SH-SY5Y (cell line): ENCODE data around the gene NKIRAS2.

ENCODE experiments used
- GATA2 ChIP-seq: IDR thresholded peaks from 2 replicates; pipeline ENCODE4 v1.6.1; 2011; ENCODE audit warnings: mild to moderate bottlenecking, low read depth, low read length
- GATA3 ChIP-seq: IDR thresholded peaks from 2 replicates; pipeline ENCODE4 v1.6.1; 2011; ENCODE audit warnings: low read depth, mild to moderate bottlenecking, low read length, moderate library complexity

- TF ChIP-seq GATA2 (no peak), GATA3 (no peak)
Observed at GRCh38 chr17:42010898-42011516, 8.9 kb upstream of the NKIRAS2 start.
